Measurements from ENCODE around the gene FBXO8.

Gene FBXO8

DNA sequence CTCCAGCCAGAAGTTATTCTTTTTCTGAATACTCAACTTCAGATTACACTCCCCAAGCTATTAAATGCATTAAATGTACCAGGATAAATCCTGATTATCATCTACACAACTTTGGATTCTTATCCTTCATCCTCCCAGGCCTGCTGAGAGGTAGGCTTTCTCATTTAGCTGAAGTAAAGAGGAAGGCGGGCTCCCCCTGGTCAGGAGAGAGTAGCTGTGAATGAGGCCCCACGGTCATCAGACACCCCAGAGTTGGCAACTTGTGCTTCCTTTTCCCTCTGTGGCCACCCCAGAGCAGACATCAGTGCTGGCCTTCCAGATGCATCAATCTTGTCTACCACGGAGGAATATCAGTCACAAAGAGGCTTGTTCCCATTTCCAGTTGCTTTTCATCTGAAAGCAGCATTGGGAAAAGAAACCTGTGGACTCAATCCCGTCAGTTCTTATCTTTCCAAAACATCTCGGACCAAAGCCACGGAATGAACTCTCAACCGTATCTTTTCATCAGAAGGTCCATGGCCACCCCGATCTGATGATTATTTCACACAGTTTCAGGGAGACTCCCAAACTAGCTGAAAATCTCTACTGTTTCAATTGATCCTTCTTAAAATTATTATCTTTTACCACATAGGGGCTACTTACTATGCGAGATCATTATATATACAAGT lies 79.2 kb downstream of the FBXO8 start:
- DNase-seq = no peak

- DNase-seq = no peak
Measured at GRCh38 chr4:174201871-174202270, 81.6 kb downstream of the FBXO8 start.

- DNase-seq = no peak
Measured at GRCh38 chr4:174199735-174200134, 83.7 kb downstream of the FBXO8 start.

- DNase-seq = no peak
Measured at GRCh38 chr4:174198828-174199227, 84.6 kb downstream of the FBXO8 start.

- no peak for DNase-seq
Measured at GRCh38 chr4:174198396-174198795, 85.1 kb downstream of the FBXO8 start.

- DNase-seq = no peak
Measured at GRCh38 chr4:174193438-174194374, 89.8 kb downstream of the FBXO8 start.

- no peak for DNase-seq
Measured at GRCh38 chr4:174192943-174193342, 90.5 kb downstream of the FBXO8 start.

GRCh38 chr4:174190832-174191500 lies 92.5 kb downstream of the FBXO8 start:
- no peak for DNase-seq

- DNase-seq = no peak
Measured at GRCh38 chr4:174189392-174190015, 94.0 kb downstream of the FBXO8 start.
